ENCODE data around the gene PKD1L1. TPM values are rescaled to one million over a fixed set of nuclear protein-coding genes. Genes with fewer than 3 reads are reported as not detected.

PKD1L1 gene
- total RNA-seq, 1 donor from 2014 or later, result 0.12 TPM

DNA sequence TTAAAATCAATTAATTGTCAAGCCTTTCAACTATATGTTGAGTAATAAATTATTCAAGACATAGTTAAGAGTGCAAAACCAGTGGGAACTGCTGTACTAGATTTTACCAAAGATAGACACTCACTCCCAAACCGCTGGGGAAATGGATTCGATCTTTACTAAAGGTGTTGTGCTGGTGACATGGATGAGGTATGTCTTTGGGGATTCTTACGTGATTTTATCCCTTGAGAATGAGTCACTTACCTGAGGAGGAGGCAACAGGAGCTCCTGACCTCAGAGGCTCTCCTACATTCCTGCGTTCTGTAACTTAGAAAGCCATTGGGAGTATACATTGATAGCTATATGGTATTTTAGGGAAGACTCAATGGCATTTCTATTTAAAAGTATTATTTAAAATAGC lies 165.5 kb downstream of the PKD1L1 start:
- Mint-ChIP-seq H3K27ac (no peak overlapping the region), H3K36me3 (ENCODE audit: low read depth) (no peaks in the 10 kb centered on the region), H3K4me3 (no peak overlapping the region), H3K27me3 (no peaks in the 10 kb centered on the region), H3K9me3 (no peaks in the 10 kb centered on the region), H3K4me1 (no peaks in the 10 kb centered on the region)
- intact Hi-C loops (cut with micrococcal nuclease), result no loop called here
- DNase-seq, result no peak

DNA sequence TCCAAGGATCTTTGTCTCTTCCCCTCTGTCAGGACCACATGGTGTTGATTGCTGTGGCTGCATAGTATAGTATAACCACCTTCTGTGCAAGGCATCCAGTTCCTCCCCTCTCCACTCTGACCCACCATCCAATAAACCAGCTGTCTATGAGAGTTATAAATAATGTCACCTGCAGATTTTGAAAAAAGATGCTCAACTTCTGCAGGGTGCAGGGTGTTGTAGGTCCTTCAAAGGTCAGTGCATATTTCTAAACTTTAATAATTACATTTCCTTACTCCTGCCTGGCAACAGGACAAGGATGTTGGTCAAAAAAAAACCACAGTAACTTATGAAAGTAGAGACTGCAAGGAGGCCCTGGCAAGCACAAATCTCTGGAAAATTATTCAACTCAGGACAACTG lies 166.2 kb downstream of the PKD1L1 start:
- H3K27me3 Mint-ChIP-seq, result no peaks in the 10 kb centered on the region
- no peak for DNase-seq
- H3K4me3 Mint-ChIP-seq, result no peak overlapping the region
- intact Hi-C loops (cut with micrococcal nuclease), result no loop called here
- H3K4me1 Mint-ChIP-seq, result no peaks in the 10 kb centered on the region
- no peaks in the 10 kb centered on the region for H3K9me3 Mint-ChIP-seq
- no peak overlapping the region for H3K27ac Mint-ChIP-seq
- H3K36me3 Mint-ChIP-seq (ENCODE audit: low read depth), result no peaks in the 10 kb centered on the region

DNA sequence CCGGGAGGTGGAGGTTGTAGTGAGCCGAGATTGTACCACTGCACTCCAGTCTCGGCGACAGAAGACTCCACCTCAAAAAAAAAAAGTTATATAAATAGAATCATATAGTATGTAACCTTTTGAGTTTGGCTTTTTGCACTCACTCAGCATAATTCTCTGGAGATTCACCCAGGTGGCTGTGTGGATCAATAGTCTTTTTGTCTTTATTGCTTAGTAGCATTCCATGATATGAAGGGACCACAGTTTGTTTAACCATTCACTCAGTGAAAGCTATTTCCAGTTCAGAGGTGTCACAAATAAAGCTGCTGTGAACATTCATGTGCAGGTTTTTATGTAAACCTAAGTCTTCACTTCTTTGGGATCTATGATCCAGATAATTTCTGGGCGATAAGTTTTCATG lies 167.7 kb downstream of the PKD1L1 start:
- Mint-ChIP-seq H3K27ac (no peak overlapping the region), H3K27me3 (no peaks in the 10 kb centered on the region), H3K36me3 (ENCODE audit: low read depth) (no peaks in the 10 kb centered on the region), H3K9me3 (no peaks in the 10 kb centered on the region), H3K4me3 (no peak overlapping the region), H3K4me1 (no peaks in the 10 kb centered on the region)
- no peak for DNase-seq
- intact Hi-C loops (cut with micrococcal nuclease), result no loop called here

DNA sequence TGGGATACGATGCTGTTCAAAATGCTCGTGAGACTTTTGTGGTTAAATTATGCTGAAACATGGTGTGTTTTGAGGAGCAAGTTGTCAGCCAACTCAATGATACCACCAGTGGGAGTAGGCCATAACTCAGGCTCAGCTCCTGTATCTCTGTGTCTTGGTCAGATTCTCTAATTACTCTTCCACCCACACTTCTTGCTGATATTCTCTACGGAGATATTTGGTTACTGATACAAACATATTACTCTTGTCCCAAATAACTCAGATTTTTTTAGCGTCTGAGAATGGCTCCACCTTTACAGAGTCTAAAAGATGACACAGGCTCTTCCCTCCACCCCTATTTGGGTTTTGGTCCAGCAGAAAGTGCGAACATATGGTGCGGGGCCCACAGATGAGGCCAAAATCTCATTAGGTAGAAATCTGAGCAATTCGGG lies 168.9 kb downstream of the PKD1L1 start:
- no peak overlapping the region for H3K4me3 Mint-ChIP-seq
- no peaks in the 10 kb centered on the region for H3K27me3 Mint-ChIP-seq
- intact Hi-C loops (cut with micrococcal nuclease), result no loop called here
- no peak for DNase-seq
- H3K4me1 Mint-ChIP-seq, result no peaks in the 10 kb centered on the region
- H3K36me3 Mint-ChIP-seq (ENCODE audit: low read depth), result no peaks in the 10 kb centered on the region
- no peak overlapping the region for H3K27ac Mint-ChIP-seq
- no peaks in the 10 kb centered on the region for H3K9me3 Mint-ChIP-seq

DNA sequence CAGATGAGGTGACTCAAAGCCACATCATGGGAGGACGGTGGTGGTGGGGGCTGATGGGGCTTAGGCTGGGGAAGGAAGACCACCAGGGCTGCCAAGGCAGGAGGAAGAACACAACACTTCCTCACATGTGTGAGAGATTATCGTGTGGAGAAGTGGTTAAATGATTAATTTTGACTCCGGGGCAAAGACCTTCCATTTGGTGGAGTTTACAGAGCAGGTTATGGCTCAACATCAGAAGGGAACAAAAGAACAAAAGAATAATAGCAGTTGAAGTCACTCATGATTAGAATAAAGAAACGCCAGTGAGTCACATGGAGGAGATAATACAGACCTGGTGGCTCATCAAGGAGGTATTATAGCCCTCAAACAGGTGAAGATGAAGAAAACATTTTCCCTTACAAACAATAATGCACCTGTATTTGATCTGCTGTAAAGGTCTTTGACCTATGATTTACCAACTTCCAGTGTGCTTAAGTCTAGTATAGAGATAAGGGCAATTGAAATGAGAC lies 170.1 kb downstream of the PKD1L1 start:
- H3K4me1 Mint-ChIP-seq, result no peaks in the 10 kb centered on the region
- no peak overlapping the region for H3K27ac Mint-ChIP-seq
- H3K9me3 Mint-ChIP-seq, result no peaks in the 10 kb centered on the region
- intact Hi-C loops (cut with micrococcal nuclease), result no loop called here
- no peak overlapping the region for H3K4me3 Mint-ChIP-seq
- H3K27me3 Mint-ChIP-seq, result no peaks in the 10 kb centered on the region
- no peak for DNase-seq
- H3K36me3 Mint-ChIP-seq (ENCODE audit: low read depth), result no peaks in the 10 kb centered on the region

DNA sequence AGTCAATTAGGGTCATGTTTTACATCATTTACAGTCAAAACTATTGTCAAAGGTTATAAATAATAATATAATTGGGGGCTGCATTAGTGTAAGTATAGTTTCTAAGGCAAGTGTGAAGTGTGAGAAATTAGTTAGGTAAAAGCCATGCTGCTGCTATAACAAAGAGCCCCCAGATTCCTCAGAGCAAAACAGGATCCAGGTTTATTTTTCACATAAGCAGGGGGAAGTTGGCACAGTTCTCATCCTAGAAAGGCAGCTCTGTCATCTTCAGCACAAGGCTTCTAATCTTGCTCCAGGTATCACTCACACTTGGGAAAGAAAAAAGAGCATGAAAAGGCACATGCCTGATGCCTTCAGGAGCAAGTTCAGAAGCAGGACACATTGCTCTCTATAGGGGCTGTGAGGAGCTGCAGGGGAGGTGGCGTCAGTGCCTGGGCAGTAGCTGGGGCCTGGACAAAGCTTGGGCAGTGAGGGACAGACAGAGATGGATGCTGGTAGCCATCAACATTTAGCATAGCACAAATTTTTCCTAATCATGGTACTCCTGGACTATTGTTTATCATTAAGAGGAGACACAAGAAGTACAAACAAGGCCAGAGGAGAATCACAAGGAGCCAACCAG lies 170.6 kb downstream of the PKD1L1 start:
- Mint-ChIP-seq H3K27me3 (no peaks in the 10 kb centered on the region), H3K4me1 (no peaks in the 10 kb centered on the region), H3K4me3 (no peak overlapping the region), H3K27ac (no peak overlapping the region), H3K36me3 (ENCODE audit: low read depth) (no peaks in the 10 kb centered on the region), H3K9me3 (no peaks in the 10 kb centered on the region)
- no peak for DNase-seq
- intact Hi-C loops (cut with micrococcal nuclease), result no loop called here

DNA sequence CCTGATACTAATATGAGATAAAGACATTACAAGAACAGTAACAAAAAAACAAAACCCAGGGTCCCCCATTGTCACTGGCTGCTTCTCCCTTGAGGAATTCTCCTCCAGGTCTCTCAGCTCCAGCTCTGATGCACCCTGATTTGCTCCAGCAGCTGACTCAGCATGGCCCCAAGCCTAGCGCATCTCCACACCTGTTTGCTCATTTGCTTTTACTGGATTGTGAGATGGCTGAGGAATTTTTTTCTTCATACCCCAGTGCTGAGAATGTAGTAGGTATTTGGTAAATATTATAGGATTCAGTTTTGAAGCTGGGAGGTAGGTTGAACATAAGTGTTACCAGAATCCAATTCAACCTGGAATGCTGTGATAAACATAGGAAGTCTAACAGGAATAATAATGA lies 171.9 kb downstream of the PKD1L1 start:
- intact Hi-C loops (cut with micrococcal nuclease), result no loop called here
- H3K4me3 Mint-ChIP-seq, result no peak overlapping the region
- H3K36me3 Mint-ChIP-seq (ENCODE audit: low read depth), result no peaks in the 10 kb centered on the region
- H3K27ac Mint-ChIP-seq, result no peak overlapping the region
- H3K4me1 Mint-ChIP-seq, result no peaks in the 10 kb centered on the region
- H3K9me3 Mint-ChIP-seq, result no peaks in the 10 kb centered on the region
- no peaks in the 10 kb centered on the region for H3K27me3 Mint-ChIP-seq
- no peak for DNase-seq

DNA sequence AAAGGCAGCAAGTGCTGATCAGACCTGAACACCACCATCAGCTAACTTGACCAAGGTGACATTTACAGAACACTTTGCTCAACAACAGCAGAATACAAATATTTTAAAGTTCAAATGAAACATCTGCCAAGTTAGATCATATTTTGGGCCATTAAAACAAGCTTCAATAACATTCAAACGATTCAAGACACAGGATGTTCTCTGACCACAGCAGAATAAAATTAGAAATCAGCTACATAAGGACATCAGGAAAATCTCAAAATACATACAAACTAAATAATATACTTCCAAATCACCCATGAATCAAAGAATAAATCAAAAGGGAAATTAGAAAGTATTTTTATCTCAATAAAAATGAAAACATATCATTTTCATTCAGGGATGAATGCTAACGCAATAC lies 173.0 kb downstream of the PKD1L1 start:
- intact Hi-C loops (cut with micrococcal nuclease), result no loop called here
- H3K4me3 Mint-ChIP-seq, result no peak overlapping the region
- H3K9me3 Mint-ChIP-seq, result no peaks in the 10 kb centered on the region
- H3K27me3 Mint-ChIP-seq, result no peaks in the 10 kb centered on the region
- no peak overlapping the region for H3K27ac Mint-ChIP-seq
- no peaks in the 10 kb centered on the region for H3K36me3 Mint-ChIP-seq (ENCODE audit: low read depth)
- DNase-seq, result no peak
- no peaks in the 10 kb centered on the region for H3K4me1 Mint-ChIP-seq

DNA sequence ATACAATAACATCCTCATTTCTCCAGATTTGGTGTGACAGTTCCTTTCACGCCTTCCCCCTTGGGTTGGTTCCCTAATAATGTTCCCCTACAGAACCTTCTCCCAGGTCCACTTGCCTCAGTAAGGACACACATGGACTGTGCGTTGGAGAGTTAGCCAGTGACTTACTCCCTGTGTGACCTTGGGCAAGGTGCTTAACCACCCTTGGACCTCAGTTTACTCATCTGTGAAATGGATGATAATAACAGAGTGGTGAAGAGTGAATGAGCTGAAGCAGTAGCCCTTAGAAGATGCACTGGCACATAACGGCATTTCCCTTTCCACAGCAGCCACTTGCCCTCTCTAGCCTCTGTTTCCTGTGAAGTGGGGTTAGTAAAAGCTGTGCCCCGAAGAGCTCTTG lies 175.8 kb downstream of the PKD1L1 start:
- Mint-ChIP-seq H3K4me3 (no peak overlapping the region), H3K27ac (no peak overlapping the region), H3K4me1 (no peaks in the 10 kb centered on the region), H3K9me3 (no peaks in the 10 kb centered on the region), H3K27me3 (no peaks in the 10 kb centered on the region), H3K36me3 (ENCODE audit: low read depth) (no peaks in the 10 kb centered on the region)
- no peak for DNase-seq
- intact Hi-C loops (cut with micrococcal nuclease), result no loop called here

DNA sequence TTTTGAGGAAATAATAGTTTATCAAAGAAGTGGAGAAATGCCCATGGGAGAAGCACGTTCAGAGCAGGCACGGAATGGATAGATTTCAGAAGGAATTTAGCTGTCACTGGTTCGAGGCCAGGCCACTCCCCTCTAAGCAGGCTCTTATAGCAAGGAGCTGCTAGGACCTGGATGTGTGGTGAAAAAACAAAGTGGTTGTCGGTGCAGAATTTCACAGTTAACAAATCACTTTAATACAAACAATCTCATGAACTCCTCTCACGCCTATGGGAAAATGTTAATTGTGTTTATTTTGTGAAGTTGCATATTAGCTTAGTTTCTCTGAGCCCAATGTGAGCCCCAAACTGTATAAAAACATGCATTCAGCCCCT lies 176.3 kb downstream of the PKD1L1 start:
- Mint-ChIP-seq H3K4me1 (no peaks in the 10 kb centered on the region), H3K36me3 (ENCODE audit: low read depth) (no peaks in the 10 kb centered on the region), H3K9me3 (no peaks in the 10 kb centered on the region), H3K4me3 (no peak overlapping the region), H3K27ac (no peak overlapping the region), H3K27me3 (no peaks in the 10 kb centered on the region)
- intact Hi-C loops (cut with micrococcal nuclease), result no loop called here
- DNase-seq, result no peak

DNA sequence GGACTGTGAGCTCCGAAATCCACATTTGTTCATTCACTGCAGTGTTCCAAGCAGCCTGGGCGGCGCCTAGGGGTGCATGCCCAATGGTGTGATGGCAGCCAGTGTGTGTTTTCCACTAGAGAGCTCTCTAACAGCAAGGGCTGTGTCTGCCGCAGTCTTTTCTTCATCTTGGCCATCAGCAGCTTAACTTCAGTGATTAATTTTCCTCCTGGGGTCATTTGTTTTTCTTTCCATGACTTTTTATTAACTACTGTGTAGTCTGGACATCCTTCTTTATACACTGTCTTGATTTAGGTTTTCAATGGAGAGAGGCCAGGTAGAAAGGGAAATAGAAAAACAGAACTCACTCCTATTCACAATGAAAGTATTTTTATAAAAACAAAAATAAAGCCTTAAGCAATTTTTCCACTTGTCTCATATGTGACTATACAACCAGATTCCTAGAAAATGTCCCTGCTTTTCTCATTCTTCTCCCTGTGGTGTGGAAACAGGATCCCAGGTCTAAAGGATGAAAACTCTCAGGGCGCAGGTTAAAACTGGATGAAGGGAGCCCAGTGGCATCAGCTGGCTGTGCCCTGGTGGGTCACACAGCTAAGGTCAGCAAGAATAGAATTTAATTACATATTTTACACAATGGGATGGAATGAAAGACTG lies 176.8 kb downstream of the PKD1L1 start:
- Mint-ChIP-seq H3K9me3 (no peaks in the 10 kb centered on the region), H3K36me3 (ENCODE audit: low read depth) (no peaks in the 10 kb centered on the region), H3K4me1 (no peaks in the 10 kb centered on the region), H3K27me3 (no peaks in the 10 kb centered on the region), H3K4me3 (no peak overlapping the region), H3K27ac (no peak overlapping the region)
- intact Hi-C loops (cut with micrococcal nuclease), result no loop called here
- no peak for DNase-seq

DNA sequence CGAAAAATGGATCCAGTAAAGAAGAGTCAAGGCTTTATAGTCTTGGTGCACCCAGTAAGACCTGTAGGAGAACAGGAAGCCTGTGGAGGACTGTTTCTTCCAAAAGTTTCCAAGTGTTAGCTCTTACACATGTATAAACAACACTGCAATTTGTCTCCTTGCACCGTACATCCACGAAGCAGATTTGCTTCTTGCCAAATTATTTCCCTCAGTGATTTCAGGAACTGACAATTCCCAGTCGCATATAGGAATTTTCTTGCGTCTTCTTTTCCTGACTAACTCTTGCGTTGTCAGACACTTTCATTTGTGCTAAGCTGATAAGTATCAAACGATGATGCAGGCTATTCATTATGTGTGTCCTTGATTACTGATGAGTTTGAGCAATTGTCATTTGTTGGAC lies 182.1 kb downstream of the PKD1L1 start:
- Mint-ChIP-seq H3K36me3 (ENCODE audit: low read depth) (no peaks in the 10 kb centered on the region), H3K4me3 (no peak overlapping the region), H3K4me1 (no peaks in the 10 kb centered on the region), H3K9me3 (no peaks in the 10 kb centered on the region), H3K27me3 (no peaks in the 10 kb centered on the region), H3K27ac (no peak overlapping the region)
- intact Hi-C loops (cut with micrococcal nuclease), result no loop called here
- DNase-seq, result no peak

DNA sequence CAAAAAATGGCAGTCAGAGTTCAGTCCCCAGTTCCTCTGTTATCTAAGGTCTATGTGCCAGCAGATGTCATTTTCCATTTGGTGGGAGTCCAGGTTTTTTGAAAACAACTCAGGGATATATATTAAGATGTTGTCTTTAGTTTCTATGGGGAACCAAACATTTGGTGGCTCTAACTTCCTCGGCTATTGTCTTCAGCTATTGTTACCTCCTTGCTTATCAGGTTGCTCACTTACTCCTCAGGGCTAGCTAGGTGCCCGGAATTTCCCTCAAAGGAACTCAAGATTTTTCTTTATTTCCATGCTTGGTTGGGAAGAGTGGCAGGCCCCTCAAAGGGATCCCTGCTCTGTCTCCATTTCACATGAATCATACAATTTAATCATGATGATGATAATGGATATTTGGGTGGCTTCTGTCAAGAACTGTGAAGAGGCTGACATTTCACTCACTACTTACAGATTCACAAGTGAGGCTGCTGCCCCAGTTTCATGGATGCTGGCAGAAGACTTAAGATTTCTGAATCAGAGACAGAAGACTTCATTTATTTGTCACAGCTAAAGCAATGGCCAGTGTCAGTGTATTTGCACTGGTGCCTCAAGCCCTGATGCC lies 182.8 kb downstream of the PKD1L1 start:
- Mint-ChIP-seq H3K27me3 (no peaks in the 10 kb centered on the region), H3K4me3 (no peak overlapping the region), H3K4me1 (no peaks in the 10 kb centered on the region), H3K27ac (no peak overlapping the region), H3K9me3 (no peaks in the 10 kb centered on the region), H3K36me3 (ENCODE audit: low read depth) (no peaks in the 10 kb centered on the region)
- intact Hi-C loops (cut with micrococcal nuclease), result no loop called here
- DNase-seq, result no peak

DNA sequence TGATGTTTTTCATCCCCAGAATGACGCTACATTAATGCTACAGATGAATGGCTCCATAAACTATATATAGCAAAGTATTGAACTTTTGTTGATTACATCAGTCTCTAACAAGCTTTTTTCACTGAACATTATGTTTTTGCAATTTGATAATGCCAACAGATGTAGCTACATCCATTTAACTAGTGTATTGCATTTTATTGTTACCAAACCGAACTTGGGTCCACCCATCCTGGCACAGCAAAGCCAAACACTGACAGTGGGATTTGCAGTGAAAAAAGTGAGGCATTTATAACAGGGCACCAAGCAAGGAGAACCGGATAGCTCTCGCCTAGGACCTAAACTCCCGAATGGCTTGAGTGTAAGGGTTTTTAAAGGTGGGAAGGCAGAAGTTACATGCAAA lies 183.5 kb downstream of the PKD1L1 start:
- Mint-ChIP-seq H3K36me3 (ENCODE audit: low read depth) (no peaks in the 10 kb centered on the region), H3K4me3 (no peak overlapping the region), H3K27me3 (no peaks in the 10 kb centered on the region), H3K9me3 (no peaks in the 10 kb centered on the region), H3K4me1 (no peaks in the 10 kb centered on the region), H3K27ac (no peak overlapping the region)
- no peak for DNase-seq
- intact Hi-C loops (cut with micrococcal nuclease), result no loop called here

Data from activated CD4-positive, alpha-beta T cell treated with anti-CD3 and anti-CD28 coated beads, Interleukin-2, amount 10 ng/mL, durations not matched to agents 24 days and 14 days (primary cell).